Astrocyte (in vitro differentiated cells and primary cell): ENCODE measurements around the gene DNHD1. TPM values are rescaled to one million over a fixed set of nuclear protein-coding genes. Genes with fewer than 3 reads are reported as not detected.

ENCODE experiments used
- DNase-seq: peaks from one replicate; pipeline ENCODE4 v3.0.0-alpha.2; 2010; ENCODE audit warnings: low read depth
- FAIRE-seq: peaks from 2 replicates; lab custom pipeline; 2011; peaks lifted over from hg19 to GRCh38; lab: Jason Lieb, UNC
- H2AFZ ChIP-seq: 2 replicates; pipeline ENCODE4 v1.6.0; 2012; ENCODE audit warnings: low read depth, low read length, inconsistent platforms
- H3K27ac ChIP-seq: 2 replicates; pipeline ENCODE4 v1.5.1; 2011; ENCODE audit warnings: low read depth, low read length, inconsistent platforms
- H3K27me3 ChIP-seq: 2 replicates; pipeline ENCODE4 v1.6.0; 2011; ENCODE audit warnings: low read length, inconsistent platforms; ENCODE audit not compliant: insufficient read depth
- H3K36me3 ChIP-seq: 2 replicates; pipeline ENCODE4 v1.5.1; 2011; ENCODE audit warnings: low read length, inconsistent platforms; ENCODE audit not compliant: insufficient read depth
- H3K4me1 ChIP-seq: 2 replicates; pipeline ENCODE4 v1.5.1; 2011; ENCODE audit warnings: low read length, inconsistent platforms; ENCODE audit not compliant: insufficient read depth
- H3K4me2 ChIP-seq: 2 replicates; pipeline ENCODE4 v1.6.0; 2012; ENCODE audit warnings: low read length, inconsistent platforms
- H3K4me3 ChIP-seq: 2 replicates; pipeline ENCODE4 v1.5.1; 2011; ENCODE audit warnings: low read depth, mild to moderate bottlenecking, low read length, inconsistent platforms; ENCODE audit not compliant: insufficient read depth
- H3K79me2 ChIP-seq: 2 replicates; pipeline ENCODE4 v1.6.0; 2012; ENCODE audit warnings: mild to moderate bottlenecking, low read length, inconsistent platforms; ENCODE audit not compliant: insufficient read depth
- H3K9ac ChIP-seq: 2 replicates; pipeline ENCODE4 v1.6.0; 2012; ENCODE audit warnings: mild to moderate bottlenecking, low read length, inconsistent platforms
- H3K9me3 ChIP-seq: 2 replicates; pipeline ENCODE4 v1.5.1; 2012; ENCODE audit warnings: low read depth, mild to moderate bottlenecking, low read length, inconsistent platforms; ENCODE audit not compliant: insufficient read depth
- H4K20me1 ChIP-seq: 2 replicates; pipeline ENCODE4 v1.6.0; 2012; ENCODE audit warnings: low read length, inconsistent platforms; ENCODE audit not compliant: insufficient read depth
- H3K27ac Mint-ChIP-seq: one replicate; pipeline ENCODE4 v1.8.0; 2021; ENCODE audit warnings: mild to moderate bottlenecking, mixed read lengths; ENCODE audit not compliant: unreplicated experiment
- H3K27me3 Mint-ChIP-seq: one replicate; pipeline ENCODE4 v1.8.0; 2021; ENCODE audit warnings: low read depth, mixed read lengths; ENCODE audit not compliant: unreplicated experiment
- H3K36me3 Mint-ChIP-seq: one replicate; pipeline ENCODE4 v1.8.0; 2021; ENCODE audit warnings: low read depth, mixed read lengths; ENCODE audit not compliant: unreplicated experiment
- H3K4me1 Mint-ChIP-seq: one replicate; pipeline ENCODE4 v1.8.0; 2021; ENCODE audit warnings: low read depth, mixed read lengths; ENCODE audit not compliant: unreplicated experiment
- H3K4me3 Mint-ChIP-seq: one replicate; pipeline ENCODE4 v1.8.0; 2021; ENCODE audit warnings: mild to moderate bottlenecking, moderate library complexity, mixed read lengths; ENCODE audit not compliant: unreplicated experiment
- H3K9me3 Mint-ChIP-seq: one replicate; pipeline ENCODE4 v1.8.0; 2021; ENCODE audit warnings: mild to moderate bottlenecking, mixed read lengths; ENCODE audit not compliant: unreplicated experiment
- CTCF ChIP-seq: IDR thresholded peaks from 2 replicates; pipeline ENCODE4 v1.5.1; 2011; ENCODE audit warnings: low read depth, mild to moderate bottlenecking, inconsistent platforms, low read length, moderate library complexity; ENCODE audit not compliant: insufficient read depth
- EZH2 ChIP-seq: IDR thresholded peaks from 2 replicates; pipeline ENCODE4 v1.6.1; 2012; ENCODE audit warnings: mild to moderate bottlenecking, low read length, inconsistent platforms; ENCODE audit not compliant: insufficient read depth
- total RNA-seq: library from RNA; stranded (reverse); gene quantifications from 2 replicates; pipeline ENCODE4 v1.2.1, GENCODE V29; 2021

The DNHD1 gene
- total RNA-seq, 1 donor from 2014 or later: 8.2 TPM

GRCh38 chr11:6612213-6613041, 115.3 kb downstream of the DNHD1 start, which contains the start of gene TAF10:
Gene TAF10, minus strand, starts transcription at chr11:6612216. Its CDS starts 27 bp downstream, at chr11:6612189.
- H3K27me3 Mint-ChIP-seq: no peaks in the 10 kb centered on the region
- FAIRE-seq (peak; percentile 29), DNase-seq (peak; percentile 90)
- H3K27ac Mint-ChIP-seq: peak within 1 kb of the TSS; percentile 88
- TF ChIP-seq EZH2 (no peak), CTCF (peak; percentile 47)
- H3K4me1 Mint-ChIP-seq: peaks cover 37% of the 10 kb centered on the region
- H3K4me3 Mint-ChIP-seq: peak within 1 kb of the TSS; percentile 90
- Histone ChIP-seq H3K9ac (peak within 1 kb of the TSS; percentile 84), H3K4me1 (peaks cover 52% of the 10 kb centered on the region), H3K4me3 (peak within 1 kb of the TSS; percentile 70), H3K36me3 (peaks cover 35% of the 10 kb centered on the region), H3K27ac (peak within 1 kb of the TSS; percentile 84), H4K20me1 (peaks cover 13% of the 10 kb centered on the region), H3K4me2 (peak within 1 kb of the TSS; percentile 89), H3K27me3 (no peaks in the 10 kb centered on the region), H2AFZ (peak within 1 kb of the TSS; percentile 69), H3K79me2 (peaks cover 51% of the 10 kb centered on the region), H3K9me3 (no peaks in the 10 kb centered on the region)
- peaks cover 33% of the 10 kb centered on the region for H3K36me3 Mint-ChIP-seq
- no peaks in the 10 kb centered on the region for H3K9me3 Mint-ChIP-seq

GRCh38 chr11:6613496-6613895, 116.4 kb downstream of the DNHD1 start:
- H3K79me2 ChIP-seq: peaks cover 44% of the 10 kb centered on the region
- H2AFZ ChIP-seq: no peak overlapping the region
- TF ChIP-seq EZH2 (no peak), CTCF (no peak)
- Mint-ChIP-seq H3K27ac (no peak overlapping the region), H3K36me3 (peaks cover 27% of the 10 kb centered on the region), H3K27me3 (no peaks in the 10 kb centered on the region), H3K9me3 (no peaks in the 10 kb centered on the region), H3K4me1 (peaks cover 29% of the 10 kb centered on the region), H3K4me3 (no peak overlapping the region)
- H3K4me2 ChIP-seq: peak overlapping the region; percentile 89
- FAIRE-seq (no peak), DNase-seq (no peak)
- H3K27me3 ChIP-seq: no peaks in the 10 kb centered on the region
- peaks cover 52% of the 10 kb centered on the region for H3K4me1 ChIP-seq
- no peak overlapping the region for H3K9ac ChIP-seq
- no peak overlapping the region for H3K27ac ChIP-seq
- no peaks in the 10 kb centered on the region for H3K9me3 ChIP-seq
- H4K20me1 ChIP-seq: peaks cover 13% of the 10 kb centered on the region
- H3K36me3 ChIP-seq: peaks cover 25% of the 10 kb centered on the region
- no peak overlapping the region for H3K4me3 ChIP-seq

- H3K36me3 Mint-ChIP-seq: peaks cover 27% of the 10 kb centered on the region
- FAIRE-seq: no peak
These were observed 117.4 kb downstream of the DNHD1 start for GRCh38 chr11:6614446-6614845.

More at GRCh38 chr11:6614446-6614845, 117.4 kb downstream of the DNHD1 start:
- no peak for TF ChIP-seq EZH2
- no peak for TF ChIP-seq CTCF
- Mint-ChIP-seq H3K27ac (no peak overlapping the region), H3K27me3 (no peaks in the 10 kb centered on the region), H3K4me1 (peaks cover 22% of the 10 kb centered on the region), H3K9me3 (no peaks in the 10 kb centered on the region), H3K4me3 (no peak overlapping the region)
- no peak for DNase-seq
- no peaks in the 10 kb centered on the region for H3K9me3 ChIP-seq
- H3K4me3 ChIP-seq: no peak overlapping the region
- H4K20me1 ChIP-seq: peaks cover 13% of the 10 kb centered on the region
- H3K4me2 ChIP-seq: no peak overlapping the region
- H3K36me3 ChIP-seq: peaks cover 16% of the 10 kb centered on the region
- no peak overlapping the region for H3K9ac ChIP-seq
- no peak overlapping the region for H2AFZ ChIP-seq
- H3K4me1 ChIP-seq: peaks cover 55% of the 10 kb centered on the region
- H3K27ac ChIP-seq: no peak overlapping the region
- H3K79me2 ChIP-seq: peaks cover 42% of the 10 kb centered on the region
- H3K27me3 ChIP-seq: no peaks in the 10 kb centered on the region
